ENCODE data around the gene KCNJ3.

Gene KCNJ3

GRCh38 chr2:154707994-154708575, 9.6 kb downstream of the KCNJ3 start:
- DNase-seq (ENCODE audit: low read depth) = no peak

GRCh38 chr2:154709215-154709614, 10.7 kb downstream of the KCNJ3 start:
- no peak for DNase-seq (ENCODE audit: low read depth)

GRCh38 chr2:154710078-154710477, 11.6 kb downstream of the KCNJ3 start:
- DNase-seq (ENCODE audit: low read depth) = no peak

GRCh38 chr2:154710685-154711084, 12.2 kb downstream of the KCNJ3 start:
- DNase-seq (ENCODE audit: low read depth) = no peak

- DNase-seq (ENCODE audit: low read depth) = no peak
Observed at GRCh38 chr2:154713675-154714074, 15.2 kb downstream of the KCNJ3 start.

- no peak for DNase-seq (ENCODE audit: low read depth)
Observed at GRCh38 chr2:154720651-154721050, 22.2 kb downstream of the KCNJ3 start.

- DNase-seq (ENCODE audit: low read depth) = no peak
Observed at GRCh38 chr2:154724194-154724797, 25.8 kb downstream of the KCNJ3 start.

- DNase-seq (ENCODE audit: low read depth) = no peak
Observed at GRCh38 chr2:154740361-154740760, 41.9 kb downstream of the KCNJ3 start.

- no peak for DNase-seq (ENCODE audit: low read depth)
Observed at GRCh38 chr2:154758871-154759270, 60.4 kb downstream of the KCNJ3 start.

- no peak for DNase-seq (ENCODE audit: low read depth)
Observed at GRCh38 chr2:154762638-154763037, 64.1 kb downstream of the KCNJ3 start.

- DNase-seq (ENCODE audit: low read depth) = no peak
Observed at GRCh38 chr2:154771664-154772284, 73.3 kb downstream of the KCNJ3 start.

- no peak for DNase-seq (ENCODE audit: low read depth)
Observed at GRCh38 chr2:154776825-154777224, 78.3 kb downstream of the KCNJ3 start.

GRCh38 chr2:154794406-154794805, 95.9 kb downstream of the KCNJ3 start:
- no peak for DNase-seq (ENCODE audit: low read depth)

GRCh38 chr2:154795651-154796050, 97.2 kb downstream of the KCNJ3 start:
- no peak for DNase-seq (ENCODE audit: low read depth)

- DNase-seq (ENCODE audit: low read depth) = no peak
Observed at GRCh38 chr2:154804451-154804850, 106.0 kb downstream of the KCNJ3 start.

- DNase-seq (ENCODE audit: low read depth) = no peak
Observed at GRCh38 chr2:154813636-154814035, 115.1 kb downstream of the KCNJ3 start.

- DNase-seq (ENCODE audit: low read depth) = no peak
Observed at GRCh38 chr2:154814856-154815255, 116.4 kb downstream of the KCNJ3 start.

GRCh38 chr2:154825358-154825757, 126.9 kb downstream of the KCNJ3 start:
- DNase-seq (ENCODE audit: low read depth) = no peak

GRCh38 chr2:154826827-154827226, 128.3 kb downstream of the KCNJ3 start:
- no peak for DNase-seq (ENCODE audit: low read depth)

GRCh38 chr2:154827286-154827685, 128.8 kb downstream of the KCNJ3 start:
- DNase-seq (ENCODE audit: low read depth) = no peak

GRCh38 chr2:154832711-154833110, 134.2 kb downstream of the KCNJ3 start:
- DNase-seq (ENCODE audit: low read depth) = no peak

GRCh38 chr2:154836632-154837031, 138.1 kb downstream of the KCNJ3 start:
- DNase-seq (ENCODE audit: low read depth) = no peak

- DNase-seq (ENCODE audit: low read depth) = no peak
Observed at GRCh38 chr2:154837035-154837434, 138.5 kb downstream of the KCNJ3 start.

- DNase-seq (ENCODE audit: low read depth) = no peak
Observed at GRCh38 chr2:154844513-154844912, 146.0 kb downstream of the KCNJ3 start.
